Measurements from ENCODE around the gene LPP. TPM values are rescaled to one million over a fixed set of nuclear protein-coding genes. Genes with fewer than 3 reads are reported as not detected.

LPP gene
- total RNA-seq, 1 donor from 2014 or later, result 222 TPM

DNA sequence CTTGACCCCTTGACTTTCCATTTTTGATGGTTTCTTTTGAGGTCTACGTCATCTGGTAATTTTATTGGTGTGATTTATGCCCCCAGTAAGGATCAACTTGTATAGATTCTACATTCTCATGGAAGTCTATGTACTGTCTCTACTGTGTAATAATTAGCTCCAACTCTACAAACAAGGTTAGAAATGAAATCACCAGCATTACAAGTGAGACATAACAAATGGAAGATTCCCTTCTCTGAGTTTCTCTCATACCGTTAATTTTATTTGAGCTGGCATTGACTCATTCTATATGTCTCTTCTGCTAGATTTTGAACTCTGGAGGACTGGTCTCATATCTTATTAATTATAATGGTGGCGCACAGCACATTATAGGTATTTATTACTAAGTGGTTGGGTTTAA is 138.9 kb downstream of the LPP start:
- no peak overlapping the region for H3K4me3 ChIP-seq (ENCODE audit: insufficient read depth, low read depth, low read length)
- Mint-ChIP-seq H3K27ac (ENCODE audit: unreplicated experiment) (no peak overlapping the region), H3K9me3 (ENCODE audit: unreplicated experiment) (no peaks in the 10 kb centered on the region), H3K4me1 (ENCODE audit: low read depth, unreplicated experiment) (peaks cover 61% of the 10 kb centered on the region), H3K27me3 (ENCODE audit: low read depth, unreplicated experiment) (no peaks in the 10 kb centered on the region), H3K36me3 (ENCODE audit: low read depth, unreplicated experiment) (peaks cover 19% of the 10 kb centered on the region), H3K4me3 (ENCODE audit: unreplicated experiment) (no peak overlapping the region)
- peaks cover 81% of the 10 kb centered on the region for H3K79me2 ChIP-seq (ENCODE audit: insufficient read depth, low read length)
- FAIRE-seq (no peak), DNase-seq (ENCODE audit: low read depth) (no peak)
- peaks cover 3% of the 10 kb centered on the region for H4K20me1 ChIP-seq (ENCODE audit: insufficient read depth, low read length)
- H3K27ac ChIP-seq (ENCODE audit: low read depth, low read length), result peak overlapping the region; percentile 95
- H3K9ac ChIP-seq (ENCODE audit: low read length), result no peak overlapping the region
- H3K4me1 ChIP-seq (ENCODE audit: insufficient read depth, low read length), result peaks cover 55% of the 10 kb centered on the region
- no peaks in the 10 kb centered on the region for H3K27me3 ChIP-seq (ENCODE audit: insufficient read depth, low read length)
- H3K36me3 ChIP-seq (ENCODE audit: insufficient read depth, low read length), result peaks cover 4% of the 10 kb centered on the region
- no peak overlapping the region for H2AFZ ChIP-seq (ENCODE audit: low read depth, low read length)
- TF ChIP-seq, protein P1, sequence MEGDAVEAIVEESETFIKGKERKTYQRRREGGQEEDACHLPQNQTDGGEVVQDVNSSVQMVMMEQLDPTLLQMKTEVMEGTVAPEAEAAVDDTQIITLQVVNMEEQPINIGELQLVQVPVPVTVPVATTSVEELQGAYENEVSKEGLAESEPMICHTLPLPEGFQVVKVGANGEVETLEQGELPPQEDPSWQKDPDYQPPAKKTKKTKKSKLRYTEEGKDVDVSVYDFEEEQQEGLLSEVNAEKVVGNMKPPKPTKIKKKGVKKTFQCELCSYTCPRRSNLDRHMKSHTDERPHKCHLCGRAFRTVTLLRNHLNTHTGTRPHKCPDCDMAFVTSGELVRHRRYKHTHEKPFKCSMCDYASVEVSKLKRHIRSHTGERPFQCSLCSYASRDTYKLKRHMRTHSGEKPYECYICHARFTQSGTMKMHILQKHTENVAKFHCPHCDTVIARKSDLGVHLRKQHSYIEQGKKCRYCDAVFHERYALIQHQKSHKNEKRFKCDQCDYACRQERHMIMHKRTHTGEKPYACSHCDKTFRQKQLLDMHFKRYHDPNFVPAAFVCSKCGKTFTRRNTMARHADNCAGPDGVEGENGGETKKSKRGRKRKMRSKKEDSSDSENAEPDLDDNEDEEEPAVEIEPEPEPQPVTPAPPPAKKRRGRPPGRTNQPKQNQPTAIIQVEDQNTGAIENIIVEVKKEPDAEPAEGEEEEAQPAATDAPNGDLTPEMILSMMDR (IDR thresholded peaks at IDR 0.05; ENCODE audit: insufficient read depth, low read depth, low read length), result no peak
- no peak for TF ChIP-seq EZH2 (IDR thresholded peaks at IDR 0.05; ENCODE audit: insufficient read depth, low read length)
- no peak overlapping the region for H3K4me2 ChIP-seq (ENCODE audit: low read length)
- no peaks in the 10 kb centered on the region for H3K9me3 ChIP-seq (ENCODE audit: insufficient read depth, low read depth, low read length)

GRCh38 chr3:188294113-188294512 is 140.2 kb downstream of the LPP start:
- FAIRE-seq (no peak), DNase-seq (ENCODE audit: low read depth) (no peak)
- peaks cover 4% of the 10 kb centered on the region for H3K36me3 ChIP-seq (ENCODE audit: insufficient read depth, low read length)
- Mint-ChIP-seq H3K4me1 (ENCODE audit: low read depth, unreplicated experiment) (peaks cover 65% of the 10 kb centered on the region), H3K9me3 (ENCODE audit: unreplicated experiment) (no peaks in the 10 kb centered on the region), H3K27ac (ENCODE audit: unreplicated experiment) (peak overlapping the region; percentile 99), H3K36me3 (ENCODE audit: low read depth, unreplicated experiment) (peaks cover 23% of the 10 kb centered on the region), H3K4me3 (ENCODE audit: unreplicated experiment) (no peak overlapping the region), H3K27me3 (ENCODE audit: low read depth, unreplicated experiment) (no peaks in the 10 kb centered on the region)
- no peaks in the 10 kb centered on the region for H3K9me3 ChIP-seq (ENCODE audit: insufficient read depth, low read depth, low read length)
- no peaks in the 10 kb centered on the region for H3K27me3 ChIP-seq (ENCODE audit: insufficient read depth, low read length)
- H4K20me1 ChIP-seq (ENCODE audit: insufficient read depth, low read length), result peaks cover 3% of the 10 kb centered on the region
- peaks cover 67% of the 10 kb centered on the region for H3K4me1 ChIP-seq (ENCODE audit: insufficient read depth, low read length)
- H3K4me3 ChIP-seq (ENCODE audit: insufficient read depth, low read depth, low read length), result no peak overlapping the region
- TF ChIP-seq, protein P1 (IDR thresholded peaks at IDR 0.05; ENCODE audit: insufficient read depth, low read depth, low read length), result no peak
- no peak for TF ChIP-seq EZH2 (IDR thresholded peaks at IDR 0.05; ENCODE audit: insufficient read depth, low read length)
- peak overlapping the region; percentile 95 for H3K27ac ChIP-seq (ENCODE audit: low read depth, low read length)
- peak overlapping the region; percentile 76 for H3K9ac ChIP-seq (ENCODE audit: low read length)
- no peak overlapping the region for H2AFZ ChIP-seq (ENCODE audit: low read depth, low read length)
- H3K4me2 ChIP-seq (ENCODE audit: low read length), result peak overlapping the region; percentile 78
- H3K79me2 ChIP-seq (ENCODE audit: insufficient read depth, low read length), result peaks cover 82% of the 10 kb centered on the region

GRCh38 chr3:188294823-188295487 is 141.0 kb downstream of the LPP start:
- H3K36me3 Mint-ChIP-seq (ENCODE audit: low read depth, unreplicated experiment), result peaks cover 23% of the 10 kb centered on the region
- Histone ChIP-seq H2AFZ (ENCODE audit: low read depth, low read length) (no peak overlapping the region), H3K27ac (ENCODE audit: low read depth, low read length) (peak overlapping the region; percentile 95), H3K27me3 (ENCODE audit: insufficient read depth, low read length) (no peaks in the 10 kb centered on the region), H3K9me3 (ENCODE audit: insufficient read depth, low read depth, low read length) (no peaks in the 10 kb centered on the region), H3K79me2 (ENCODE audit: insufficient read depth, low read length) (peaks cover 82% of the 10 kb centered on the region), H3K9ac (ENCODE audit: low read length) (peak overlapping the region; percentile 76), H3K4me3 (ENCODE audit: insufficient read depth, low read depth, low read length) (peak overlapping the region; percentile 19), H3K36me3 (ENCODE audit: insufficient read depth, low read length) (peaks cover 4% of the 10 kb centered on the region), H3K4me2 (ENCODE audit: low read length) (peak overlapping the region; percentile 78), H3K4me1 (ENCODE audit: insufficient read depth, low read length) (peaks cover 74% of the 10 kb centered on the region), H4K20me1 (ENCODE audit: insufficient read depth, low read length) (peaks cover 3% of the 10 kb centered on the region)
- H3K27ac Mint-ChIP-seq (ENCODE audit: unreplicated experiment), result peak overlapping the region; percentile 99
- DNase-seq (ENCODE audit: low read depth) (peak; percentile 100), FAIRE-seq (peak; percentile 82)
- peak overlapping the region; percentile 65 for H3K4me3 Mint-ChIP-seq (ENCODE audit: unreplicated experiment)
- no peak for TF ChIP-seq EZH2 (IDR thresholded peaks at IDR 0.05; ENCODE audit: insufficient read depth, low read length)
- TF ChIP-seq, protein P1 (IDR thresholded peaks at IDR 0.05; ENCODE audit: insufficient read depth, low read depth, low read length), result no peak
- no peaks in the 10 kb centered on the region for H3K27me3 Mint-ChIP-seq (ENCODE audit: low read depth, unreplicated experiment)
- H3K9me3 Mint-ChIP-seq (ENCODE audit: unreplicated experiment), result no peaks in the 10 kb centered on the region
- H3K4me1 Mint-ChIP-seq (ENCODE audit: low read depth, unreplicated experiment), result peaks cover 72% of the 10 kb centered on the region
